HG03097 (cell line): ENCODE measurements around the gene ZNF43.
A peak's percentile ranks its signal among the peaks of the same experiment; 100 is the strongest.
"Not testable (repeated sequence)": the region's sequence is repeated elsewhere in the genome, so short reads cannot be mapped to it uniquely, and the experiment has no call there.

Experiments
- ATAC-seq: cut with Tn5 transposase; IDR thresholded peaks from one replicate; pipeline ENCODE4 v1.9.1; 2021; ENCODE audit not compliant: unreplicated experiment, low FRiP score

The ZNF43 gene

DNA sequence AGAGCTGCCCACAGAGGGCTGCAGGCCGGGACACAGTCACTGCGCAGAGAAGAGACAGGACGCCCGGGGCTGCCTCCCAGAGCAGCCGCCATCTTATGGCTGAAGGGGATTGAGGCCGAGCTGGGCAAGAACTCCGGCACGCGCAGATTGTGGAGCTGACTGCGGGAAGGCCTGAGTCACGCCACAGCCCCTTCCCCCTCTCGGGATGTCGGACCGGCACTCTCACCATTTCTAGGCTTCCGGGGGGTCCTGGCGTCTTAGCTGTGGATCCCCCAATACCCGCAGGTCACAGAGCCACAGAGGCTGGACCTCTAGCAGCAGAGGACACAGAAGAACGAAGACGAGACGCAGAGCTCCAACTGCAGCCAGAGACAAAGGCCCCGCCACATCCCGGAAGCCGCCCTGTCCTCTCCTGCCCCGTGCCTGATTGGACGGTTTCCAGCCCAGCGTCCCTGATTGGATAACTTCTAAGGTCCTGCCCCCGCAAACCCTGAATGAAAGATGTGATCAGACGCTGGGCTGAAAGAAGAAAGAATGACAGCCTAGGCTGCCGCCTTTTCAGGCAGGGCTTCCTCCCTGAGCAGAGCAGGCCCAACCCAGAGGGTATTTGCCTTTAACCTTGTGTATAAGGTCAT, at the start of gene ZNF43:
Gene ZNF43, minus strand, starts transcription at position 373 of the 635 bp plus-strand sequence. Its CDS starts 144 bp downstream, at position 229.
- ATAC-seq, result peak; percentile 94

DNA sequence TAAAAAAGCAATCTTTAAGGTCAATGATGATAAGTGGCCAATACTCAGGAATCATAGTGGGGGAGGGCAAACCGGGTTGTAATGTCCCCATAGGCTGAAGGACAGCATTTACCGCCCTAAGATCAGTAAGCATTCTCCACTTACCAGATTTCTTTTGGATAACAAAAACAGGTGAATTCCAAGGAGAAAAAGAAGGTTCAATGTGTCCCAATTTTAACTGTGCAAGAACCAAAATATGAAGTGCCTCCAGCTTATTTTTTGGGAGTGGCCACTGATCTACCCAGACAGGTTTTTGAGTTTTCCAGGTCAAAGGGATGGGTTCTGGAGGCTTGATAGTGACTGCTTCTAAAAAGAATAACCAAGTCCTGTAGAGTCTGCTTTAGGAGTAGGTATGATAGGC, 49.5 kb upstream of the ZNF43 start:
- not testable (repeated sequence) for ATAC-seq

DNA sequence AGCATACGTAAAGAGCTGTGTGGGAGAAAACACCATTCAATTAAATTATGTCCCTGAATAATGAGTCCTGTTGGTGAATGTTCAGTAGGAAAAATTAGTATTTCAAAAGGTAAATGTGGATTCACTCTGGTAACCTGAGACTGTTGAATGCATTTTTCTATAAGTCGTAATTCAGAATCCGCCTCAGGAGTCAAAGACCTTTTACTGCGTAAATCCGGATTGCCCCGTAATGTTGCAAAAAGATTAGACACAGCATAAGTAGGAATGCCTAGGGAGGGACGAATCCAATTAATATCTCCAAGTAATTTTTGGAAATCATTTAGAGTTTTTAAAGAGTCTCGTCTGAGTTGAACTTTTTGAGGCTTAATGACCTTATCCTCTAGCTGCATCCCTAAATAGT, 48.8 kb upstream of the ZNF43 start:
- ATAC-seq, result not testable (repeated sequence)

DNA sequence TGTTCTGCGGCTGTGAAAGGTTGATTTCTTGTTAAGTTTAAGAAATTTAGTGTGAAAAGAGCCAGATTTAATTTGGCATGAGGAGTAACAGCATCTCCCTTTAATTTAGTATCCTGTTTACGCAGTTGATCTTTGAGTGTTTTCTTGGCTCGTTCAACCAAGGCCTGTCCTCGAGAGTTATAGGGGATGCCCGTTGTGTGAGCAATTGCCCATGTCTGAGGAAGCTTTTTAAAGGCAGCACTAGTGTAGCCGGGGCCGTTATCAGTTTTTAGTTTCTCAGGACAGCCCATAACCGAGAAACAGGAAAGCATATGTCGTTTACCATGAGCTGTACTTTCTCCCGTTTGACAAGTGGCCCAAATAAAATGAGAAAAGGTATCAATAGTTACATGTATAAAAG, 47.5 kb upstream of the ZNF43 start:
- no peak for ATAC-seq

DNA sequence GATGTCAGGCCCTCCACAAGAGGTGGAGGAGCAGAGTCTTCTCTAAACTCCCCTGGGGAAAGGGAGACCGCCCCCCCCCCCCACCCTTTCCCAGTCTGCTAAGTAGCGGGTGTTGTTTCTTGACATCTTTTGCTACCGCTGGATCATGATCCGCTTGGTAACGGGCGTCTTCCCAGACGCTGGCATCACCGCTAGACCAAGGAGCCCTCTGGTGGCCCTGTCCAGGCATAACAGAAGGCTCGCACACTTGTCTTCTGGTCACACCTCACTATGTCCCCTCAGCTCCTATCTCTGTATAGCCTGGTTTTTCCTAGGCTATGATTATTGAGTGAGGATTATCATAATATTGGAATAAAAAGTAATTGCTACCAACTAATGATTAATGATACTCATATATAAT, 44.8 kb upstream of the ZNF43 start:
- ATAC-seq, result not testable (repeated sequence)

DNA sequence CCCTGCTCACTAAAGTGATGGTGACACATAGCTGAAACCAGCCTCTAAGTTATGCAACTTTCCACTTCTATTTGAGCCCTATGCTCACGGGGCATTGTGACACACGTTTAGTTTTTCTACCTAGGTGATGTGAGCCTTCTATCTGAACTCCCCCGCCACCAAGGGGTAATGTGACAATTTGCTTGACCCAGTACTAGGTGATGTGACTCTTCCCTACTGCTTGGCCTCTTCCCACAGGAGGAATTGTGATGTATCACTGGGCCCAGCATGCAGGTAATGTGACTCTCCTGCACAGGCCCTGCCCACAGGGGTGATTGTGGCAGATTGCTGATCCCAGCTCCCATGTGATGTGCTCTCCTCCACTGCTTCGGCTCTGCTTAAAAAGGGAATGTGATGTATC, 42.7 kb upstream of the ZNF43 start:
- ATAC-seq, result no peak

DNA sequence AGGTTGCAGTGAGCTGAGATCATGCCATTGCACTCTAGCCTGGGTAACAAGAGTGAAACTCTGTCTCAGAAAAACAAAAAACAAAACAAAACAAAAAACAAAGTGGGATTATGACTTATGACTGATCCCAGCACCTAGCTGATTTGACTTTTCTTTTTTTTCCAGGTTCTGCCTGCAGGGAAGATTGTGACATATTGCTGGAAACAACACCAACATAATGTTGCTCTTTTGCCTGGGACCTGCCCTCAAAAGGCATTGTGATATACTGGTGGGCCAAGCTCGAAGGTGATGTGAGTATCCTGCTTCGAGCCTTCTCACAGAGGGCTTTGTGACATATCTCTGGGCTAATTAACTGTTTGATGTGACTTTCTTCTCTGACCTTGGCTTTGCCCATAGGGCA, 42.0 kb upstream of the ZNF43 start:
- no peak for ATAC-seq

DNA sequence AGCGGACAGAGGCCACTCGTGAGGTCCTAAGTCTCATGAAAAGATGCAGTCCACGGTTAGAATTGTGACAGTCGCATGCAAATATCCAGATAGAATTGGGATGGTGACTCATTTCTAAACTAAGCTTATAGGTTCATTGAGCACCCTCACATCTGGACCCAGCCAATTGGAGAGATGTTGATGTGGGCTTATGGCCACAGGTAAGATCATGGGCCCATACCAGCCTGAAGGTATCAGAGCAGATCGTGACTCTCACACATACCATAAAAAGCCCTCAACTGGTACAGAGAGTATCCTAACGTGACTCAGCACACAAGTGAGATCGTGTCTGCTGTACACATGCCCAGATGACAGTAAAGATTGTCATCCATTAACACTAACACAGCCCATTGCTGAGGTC, 40.6 kb upstream of the ZNF43 start:
- ATAC-seq, result not testable (repeated sequence)

DNA sequence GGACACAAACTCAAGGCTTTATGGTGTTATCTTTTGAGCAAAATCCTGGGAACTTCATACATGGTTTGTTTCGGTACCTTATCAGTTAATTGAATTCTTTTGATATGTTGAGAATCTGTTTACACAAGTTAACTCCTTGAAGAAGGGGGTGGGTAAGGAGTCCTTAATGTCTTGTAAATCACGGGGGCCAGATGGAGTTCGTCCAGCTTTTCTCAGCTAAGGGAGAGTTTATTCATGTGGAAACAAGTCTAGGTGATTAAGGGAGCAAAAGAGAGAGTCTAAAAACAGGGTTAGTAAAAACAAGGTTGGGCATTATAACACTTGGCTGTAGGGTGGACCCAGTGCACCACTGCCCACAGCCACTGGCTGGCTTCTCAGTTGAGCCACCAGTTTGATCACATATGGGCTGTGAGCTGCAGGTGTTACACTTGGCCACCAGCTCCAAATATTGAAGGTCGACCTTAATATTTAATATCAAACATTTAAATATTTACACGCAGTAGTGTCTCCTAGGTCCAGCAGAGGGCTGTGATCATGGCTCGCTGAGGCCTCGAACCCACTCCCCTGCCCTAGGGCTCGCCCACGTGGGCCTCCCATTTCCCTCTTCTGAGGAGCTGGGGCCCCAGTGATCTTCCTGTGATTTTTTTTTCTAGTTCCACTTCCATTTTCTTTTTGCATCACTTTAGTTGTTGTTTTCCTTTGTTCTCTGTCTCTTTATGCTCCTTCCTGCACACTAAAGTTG, 21.0 kb upstream of the ZNF43 start:
- ATAC-seq, result no peak

DNA sequence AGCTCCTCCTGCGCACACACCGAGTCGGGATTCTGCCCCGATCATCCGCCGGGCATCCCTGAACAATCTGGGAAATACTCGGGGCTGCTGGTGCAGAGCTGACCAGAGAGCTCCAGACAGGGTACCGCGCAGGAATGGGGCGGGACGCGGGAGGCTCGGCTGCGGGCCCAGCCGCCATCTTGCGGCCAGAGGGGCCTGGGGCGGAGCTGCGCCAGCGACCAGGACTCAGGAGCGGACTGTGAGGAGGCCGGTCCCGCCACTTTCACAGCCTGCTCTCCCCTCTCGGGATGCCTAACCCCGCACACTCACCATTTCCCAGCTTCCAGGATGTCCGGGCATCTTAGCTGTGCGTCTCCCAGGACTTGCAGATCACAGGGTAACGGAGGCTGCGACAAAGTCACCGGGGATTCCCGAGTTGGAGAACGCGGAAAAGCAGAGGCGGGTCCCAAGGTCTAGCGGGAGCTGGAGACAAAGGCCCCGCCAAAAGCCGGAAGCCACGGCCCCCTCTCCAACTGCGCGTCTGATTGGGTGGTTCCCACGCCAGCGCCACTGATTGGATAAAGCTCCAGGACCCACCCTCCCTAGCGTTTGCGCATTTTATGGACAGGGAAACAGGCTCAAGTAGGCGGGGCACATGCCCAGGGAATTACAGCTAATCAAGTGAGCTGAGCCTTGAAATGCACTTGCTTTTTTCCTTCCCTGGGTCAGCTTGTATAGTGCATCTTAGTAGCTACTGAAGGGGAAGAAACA, 15.8 kb upstream of the ZNF43 start:
- peak; percentile 98 for ATAC-seq

DNA sequence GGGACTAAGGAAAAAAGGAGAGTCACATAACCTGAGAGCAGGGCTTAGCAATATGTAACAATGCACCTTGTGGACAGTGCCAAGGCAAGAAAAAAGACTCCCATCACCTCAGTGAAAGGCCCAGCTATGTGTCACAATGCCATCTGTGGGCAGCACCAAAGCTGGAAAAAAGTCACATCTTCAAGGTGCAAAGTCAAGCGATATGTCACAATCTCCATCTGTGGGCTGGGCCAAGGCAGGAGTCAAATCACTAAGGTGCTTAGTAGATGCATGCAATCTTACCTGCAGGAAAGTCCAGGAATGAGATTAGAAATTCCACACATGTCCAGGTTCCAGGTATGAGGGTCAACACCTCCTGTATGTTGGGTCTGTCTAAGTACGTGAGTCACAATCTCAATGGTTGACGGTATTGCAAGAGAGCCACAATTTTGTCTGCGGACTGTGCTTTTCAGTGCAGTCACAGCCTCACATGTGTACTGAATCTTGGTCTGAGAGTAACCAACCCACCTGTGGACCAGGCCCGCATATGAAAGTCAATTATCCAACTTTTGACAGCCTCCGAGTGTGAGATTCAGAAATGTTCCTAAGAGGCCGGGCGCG, 14.8 kb upstream of the ZNF43 start:
- no peak for ATAC-seq

DNA sequence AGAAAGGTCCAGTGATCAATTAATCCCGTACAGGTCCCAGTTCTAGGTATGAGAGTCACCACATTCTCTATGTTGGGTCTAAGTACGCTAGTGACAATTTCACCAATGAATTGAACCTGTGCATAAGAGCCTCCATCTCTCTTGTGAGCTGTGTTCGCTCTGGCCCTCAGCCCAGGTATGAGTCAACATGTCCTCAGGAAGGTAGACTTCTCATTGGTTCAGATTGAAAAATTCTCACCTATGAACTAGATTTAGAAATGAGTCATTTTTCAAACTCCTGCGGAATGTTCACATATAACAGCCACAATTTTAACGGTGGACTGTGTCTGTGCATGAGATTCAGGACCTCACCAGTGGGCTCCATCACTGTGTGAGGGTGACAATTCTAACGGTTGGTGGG, 12.7 kb upstream of the ZNF43 start:
- ATAC-seq, result no peak

DNA sequence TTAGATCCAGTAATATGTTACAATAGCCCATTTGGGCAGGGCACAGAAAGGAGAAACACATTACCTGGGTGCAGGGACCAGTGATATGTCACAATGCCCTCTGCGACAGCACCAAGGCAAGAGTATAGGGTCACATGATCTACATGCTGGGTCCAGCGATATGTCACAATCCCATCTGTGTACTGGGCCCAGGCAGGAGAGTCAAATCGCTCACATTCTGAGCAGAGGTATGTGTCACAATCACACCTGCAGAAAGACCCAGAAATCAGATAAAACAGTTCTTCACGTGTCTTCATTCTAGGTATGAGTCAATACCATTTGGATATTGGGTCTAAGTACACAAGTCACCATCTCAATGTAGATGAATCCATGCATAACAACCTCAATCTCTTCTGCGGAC, 7.1 kb upstream of the ZNF43 start:
- ATAC-seq, result no peak

DNA sequence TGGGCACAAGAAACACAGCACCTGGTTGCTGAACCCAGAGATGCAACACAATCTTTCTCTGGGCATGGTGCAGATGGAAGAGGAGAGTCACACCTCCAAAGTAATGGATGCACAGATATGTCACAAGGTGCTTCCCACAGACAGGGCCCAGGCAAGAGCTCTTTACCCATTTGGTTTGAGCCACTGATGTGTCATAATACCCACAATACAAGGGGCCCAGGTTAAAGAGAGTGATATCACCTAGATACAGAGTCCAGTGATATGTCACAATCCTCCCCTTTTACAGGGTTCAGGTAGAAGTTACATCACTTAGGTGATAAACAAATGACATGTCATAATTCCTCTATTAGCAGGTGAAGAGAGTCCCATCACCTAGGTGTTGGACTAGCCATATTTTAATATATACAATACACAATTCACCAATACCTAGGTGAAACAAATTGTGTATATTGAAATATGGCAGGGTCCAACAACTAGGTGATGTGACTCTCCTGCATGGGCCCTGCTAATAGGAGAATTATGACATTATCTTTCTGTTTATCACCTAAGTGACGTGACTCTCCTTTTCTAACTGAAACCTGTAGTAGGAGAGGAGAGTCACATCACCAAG, 5.6 kb upstream of the ZNF43 start:
- ATAC-seq, result no peak

DNA sequence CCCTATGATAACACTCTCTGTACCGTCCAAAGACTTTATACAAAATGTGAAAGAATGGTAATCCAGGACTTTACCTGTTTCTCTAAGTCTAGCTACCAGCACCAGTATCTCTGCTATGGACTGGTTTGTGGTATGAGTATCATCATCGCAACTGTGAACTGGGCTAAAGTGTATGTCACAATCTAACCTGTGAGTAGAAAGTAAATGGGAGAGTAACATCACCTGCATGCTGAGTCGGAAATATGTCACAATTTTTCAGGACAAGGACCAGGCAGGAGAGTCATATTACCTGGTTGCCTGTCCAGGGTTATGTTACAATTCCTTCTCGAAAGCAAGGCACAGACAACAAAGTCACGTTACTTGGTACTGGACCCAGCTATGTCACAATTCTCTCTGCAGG, 5.1 kb upstream of the ZNF43 start:
- no peak for ATAC-seq

DNA sequence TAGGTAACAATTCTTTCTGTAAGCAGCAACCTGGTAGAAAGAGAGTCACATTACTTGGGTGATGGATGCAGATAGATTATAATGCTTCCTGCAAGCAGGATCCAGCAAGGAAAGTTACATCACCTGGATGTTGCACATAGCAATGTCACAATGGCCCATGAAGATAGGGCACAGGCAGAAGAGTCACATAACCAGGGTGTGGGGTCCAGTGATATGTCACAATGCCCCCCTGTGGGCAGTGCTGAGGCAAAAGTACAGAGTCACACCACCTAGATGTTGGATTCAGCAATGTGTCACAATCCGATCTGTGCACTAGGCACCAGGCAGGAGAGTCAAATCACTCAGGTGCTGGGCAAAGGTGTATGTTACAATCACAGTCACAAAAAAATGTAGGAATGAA, 4.0 kb upstream of the ZNF43 start:
- no peak for ATAC-seq

DNA sequence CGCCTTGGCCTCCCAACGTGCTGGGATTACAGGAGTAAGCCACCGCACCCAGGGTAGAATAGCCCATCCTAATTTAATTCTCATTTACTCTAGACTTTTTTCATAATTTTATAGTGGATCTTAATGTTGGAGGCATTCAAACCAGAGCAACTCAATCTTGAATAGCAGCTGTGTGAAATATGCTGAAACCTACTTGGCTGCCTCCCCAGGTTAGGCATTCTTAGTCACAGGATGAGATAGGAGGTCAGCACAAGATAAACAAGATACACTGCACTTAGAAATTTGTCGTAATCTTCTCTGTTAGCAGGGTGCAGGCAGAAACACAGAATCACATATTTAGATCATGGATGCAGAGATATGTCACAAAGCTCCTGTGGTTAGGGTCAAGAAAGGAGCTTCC, 2.7 kb upstream of the ZNF43 start:
- ATAC-seq, result no peak

DNA sequence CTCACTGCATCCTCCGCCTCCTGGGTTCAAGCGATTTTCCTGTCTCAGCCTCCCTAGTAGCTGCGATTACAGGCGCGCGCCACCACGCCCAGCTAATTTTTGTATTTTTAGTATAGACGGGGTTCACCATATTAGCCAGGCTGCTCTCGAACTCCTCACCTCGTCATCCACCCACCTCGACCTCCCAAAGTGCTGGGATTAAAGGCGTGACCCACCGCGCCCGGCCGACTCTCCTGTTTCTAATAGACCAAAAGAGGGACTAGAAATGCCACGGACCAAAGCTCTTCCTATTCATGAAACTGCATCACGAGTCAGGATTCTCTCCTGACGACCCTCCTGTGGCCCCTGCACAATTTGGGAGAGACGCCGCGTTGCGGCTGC, 563 bp downstream of the ZNF43 start:
- no peak for ATAC-seq

DNA sequence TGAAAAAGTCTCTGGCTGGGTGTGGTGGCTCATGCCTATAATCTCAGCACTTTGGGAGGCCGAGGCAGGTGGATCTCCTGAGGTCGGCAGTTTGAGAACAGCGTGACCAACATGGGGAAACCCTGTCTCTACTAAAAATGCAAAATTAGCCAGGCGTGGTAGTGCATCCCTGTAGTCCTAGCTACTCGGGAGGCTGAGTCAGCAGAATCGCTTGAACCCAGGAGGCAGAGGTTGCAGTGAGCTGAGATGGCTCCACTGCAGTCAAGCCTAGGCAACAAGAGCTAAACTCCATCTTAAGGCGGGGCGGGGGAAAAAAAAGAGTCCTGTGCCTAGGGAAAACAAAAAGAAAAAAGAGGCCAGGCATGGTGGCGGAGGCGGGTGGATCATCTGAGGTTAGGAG, 2.2 kb downstream of the ZNF43 start:
- no peak for ATAC-seq

DNA sequence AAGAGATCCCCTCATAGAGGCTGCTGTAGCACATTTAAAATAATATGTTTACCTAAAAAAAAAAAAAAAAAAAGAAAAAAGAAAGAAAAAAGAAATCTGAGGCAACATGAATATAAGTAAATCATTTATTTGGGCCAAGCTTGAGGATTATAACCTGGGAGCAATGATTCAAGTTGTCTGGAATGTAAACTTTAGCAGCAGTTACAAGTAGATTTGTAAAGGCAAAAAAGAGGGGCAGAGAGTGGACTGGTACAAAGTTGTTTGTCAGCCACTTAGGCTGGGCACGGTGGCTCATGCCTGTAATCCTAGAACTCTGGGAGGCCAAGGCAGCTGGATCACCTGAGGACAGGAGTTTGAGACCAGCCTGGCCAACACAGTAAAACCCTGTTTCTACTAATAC, 11.3 kb downstream of the ZNF43 start:
- no peak for ATAC-seq

DNA sequence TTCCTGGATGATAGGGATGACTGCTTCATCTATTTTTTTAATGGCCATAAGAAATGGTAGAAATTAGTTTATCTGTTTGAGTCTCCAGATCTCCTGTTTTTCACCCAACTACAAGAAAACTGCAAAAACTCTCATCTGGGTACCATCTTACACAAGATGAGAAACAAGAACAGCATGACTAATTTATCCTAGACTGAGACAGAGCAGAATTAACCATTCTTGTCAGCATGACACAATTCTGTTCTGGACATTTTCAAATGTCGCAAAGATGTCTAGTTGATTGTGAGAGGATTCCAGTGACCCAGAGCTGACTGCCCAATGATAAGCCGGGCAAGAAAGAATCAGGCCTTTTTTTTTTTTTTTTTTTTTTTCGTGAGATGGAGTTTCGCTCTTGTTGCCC, 12.8 kb downstream of the ZNF43 start:
- ATAC-seq, result no peak
